ENCODE measurements around the gene PRR15L. TPM values are rescaled to one million over a fixed set of nuclear protein-coding genes. Genes with fewer than 3 reads are reported as not detected.

Gene PRR15L
- total RNA-seq, 1 donor from 2014 or later = not detected

- Mint-ChIP-seq H3K36me3 (ENCODE audit: low read depth) (peaks cover 19% of the 10 kb centered on the region), H3K27ac (ENCODE audit: unreplicated experiment) (no peak overlapping the region), H3K4me3 (ENCODE audit: unreplicated experiment) (no peak overlapping the region), H3K27me3 (ENCODE audit: low read depth) (no peaks in the 10 kb centered on the region), H3K4me1 (ENCODE audit: low read depth) (peaks cover 5% of the 10 kb centered on the region), H3K9me3 (ENCODE audit: low read depth) (no peaks in the 10 kb centered on the region)
- TF ChIP-seq CTCF (IDR thresholded peaks at IDR 0.05) = no peak
- DNase-seq (ENCODE audit: low spot score) = no peak
Measured at GRCh38 chr17:47982091-47982617, 24.5 kb upstream of the PRR15L start.

- Mint-ChIP-seq H3K27me3 (ENCODE audit: low read depth) (no peaks in the 10 kb centered on the region), H3K27ac (ENCODE audit: unreplicated experiment) (no peak overlapping the region), H3K4me3 (ENCODE audit: unreplicated experiment) (no peak overlapping the region)
Measured at GRCh38 chr17:47981462-47981861, 23.8 kb upstream of the PRR15L start.

GRCh38 chr17:47980541-47980940 is 22.9 kb upstream of the PRR15L start:
- no peak overlapping the region for H3K4me3 Mint-ChIP-seq (ENCODE audit: unreplicated experiment)
- no peaks in the 10 kb centered on the region for H3K4me1 Mint-ChIP-seq (ENCODE audit: low read depth)
- H3K9me3 Mint-ChIP-seq (ENCODE audit: low read depth) = no peaks in the 10 kb centered on the region
- TF ChIP-seq CTCF (IDR thresholded peaks at IDR 0.05) = no peak
- peaks cover 27% of the 10 kb centered on the region for H3K36me3 Mint-ChIP-seq (ENCODE audit: low read depth)
- H3K27ac Mint-ChIP-seq (ENCODE audit: unreplicated experiment) = no peak overlapping the region
- no peak for DNase-seq (ENCODE audit: low spot score)
- H3K27me3 Mint-ChIP-seq (ENCODE audit: low read depth) = no peaks in the 10 kb centered on the region

More at GRCh38 chr17:47981462-47981861, 23.8 kb upstream of the PRR15L start:
- Mint-ChIP-seq H3K36me3 (ENCODE audit: low read depth) (peaks cover 23% of the 10 kb centered on the region), H3K4me1 (ENCODE audit: low read depth) (no peaks in the 10 kb centered on the region), H3K9me3 (ENCODE audit: low read depth) (no peaks in the 10 kb centered on the region)
- no peak for DNase-seq (ENCODE audit: low spot score)
- no peak for TF ChIP-seq CTCF (IDR thresholded peaks at IDR 0.05)

GRCh38 chr17:47978324-47978723 is 20.6 kb upstream of the PRR15L start:
- Mint-ChIP-seq H3K36me3 (ENCODE audit: low read depth) (peaks cover 38% of the 10 kb centered on the region), H3K9me3 (ENCODE audit: low read depth) (no peaks in the 10 kb centered on the region), H3K4me1 (ENCODE audit: low read depth) (no peaks in the 10 kb centered on the region), H3K27ac (ENCODE audit: unreplicated experiment) (no peak overlapping the region), H3K4me3 (ENCODE audit: unreplicated experiment) (no peak overlapping the region), H3K27me3 (ENCODE audit: low read depth) (no peaks in the 10 kb centered on the region)
- no peak for DNase-seq (ENCODE audit: low spot score)
- TF ChIP-seq CTCF (IDR thresholded peaks at IDR 0.05) = peak; percentile 88

GRCh38 chr17:47975823-47976205 is 18.1 kb upstream of the PRR15L start:
- Mint-ChIP-seq H3K36me3 (ENCODE audit: low read depth) (peaks cover 31% of the 10 kb centered on the region), H3K4me3 (ENCODE audit: unreplicated experiment) (no peak overlapping the region), H3K4me1 (ENCODE audit: low read depth) (peaks cover 13% of the 10 kb centered on the region), H3K27ac (ENCODE audit: unreplicated experiment) (no peak overlapping the region), H3K27me3 (ENCODE audit: low read depth) (no peaks in the 10 kb centered on the region), H3K9me3 (ENCODE audit: low read depth) (no peaks in the 10 kb centered on the region)
- no peak for DNase-seq (ENCODE audit: low spot score)
- no peak for TF ChIP-seq CTCF (IDR thresholded peaks at IDR 0.05)
